Measurements from ENCODE around the gene DDR2. TPM values are rescaled to one million over a fixed set of nuclear protein-coding genes. Genes with fewer than 3 reads are reported as not detected.
"Not testable (repeated sequence)": the region's sequence is repeated elsewhere in the genome, so short reads cannot be mapped to it uniquely, and the experiment has no call there.

The DDR2 gene
- 0.25 TPM for total RNA-seq (2013)
- under 1 TPM in 1 of 3 donors, not detected in 2; 0.07 TPM for polyA plus RNA-seq
- under 0.01 TPM in 2 replicates for polyA minus RNA-seq
- 0.29 to 5.0 (median 2.2) reads per million in 11 experiments for total RNA-seq

GRCh38 chr1:162632217-162632666, at the start of gene DDR2:
Gene DDR2 (plus strand): TSS chr1:162632464. CDS start chr1:162719064, 86,600 bp downstream.
- WGBS (ENCODE audit: insufficient coverage): 100% methylated on average over 1 of the region's 4 CpGs
- H3K4me3 ChIP-seq (replicated peaks in 1 of 3; ENCODE audit: low read depth in 2 of 3, low read length in 3 of 3): no peak within 1 kb of the TSS
- no peak within 1 kb of the TSS for H2AFZ ChIP-seq (ENCODE audit: insufficient read depth, low read depth, low read length, poor library complexity, severe bottlenecking)
- no peaks in the 10 kb centered on the region for H3K4me1 ChIP-seq (ENCODE audit: control insufficient read depth in 1 of 2, insufficient read depth in 2 of 2, low read length in 2 of 2)
- Mint-ChIP-seq H3K4me1 (no peaks in the 10 kb centered on the region), H3K27ac (no peak within 1 kb of the TSS), H3K9me3 (peaks cover 0 to 1% (median 0%) of the 10 kb centered on the region in 7 donors), H3K36me3 (no peaks in the 10 kb centered on the region), H3K27me3 (ENCODE audit: low read depth in 3 of 3) (peaks cover 0 to 5% (median 2%) of the 10 kb centered on the region in 3 donors), H3K4me3 (no peak within 1 kb of the TSS)
- H3K4me2 ChIP-seq (replicated peaks; ENCODE audit: extremely low read depth, low read length, poor library complexity, severe bottlenecking): no peak within 1 kb of the TSS
- no peaks in the 10 kb centered on the region for H3K79me2 ChIP-seq (ENCODE audit: insufficient read depth, low read length)
- no peaks in the 10 kb centered on the region for H3K36me3 ChIP-seq (replicated peaks in 1 of 2; ENCODE audit: control insufficient read depth in 1 of 2, insufficient read depth in 2 of 2, low read length in 2 of 2)
- TF ChIP-seq, protein P1, sequence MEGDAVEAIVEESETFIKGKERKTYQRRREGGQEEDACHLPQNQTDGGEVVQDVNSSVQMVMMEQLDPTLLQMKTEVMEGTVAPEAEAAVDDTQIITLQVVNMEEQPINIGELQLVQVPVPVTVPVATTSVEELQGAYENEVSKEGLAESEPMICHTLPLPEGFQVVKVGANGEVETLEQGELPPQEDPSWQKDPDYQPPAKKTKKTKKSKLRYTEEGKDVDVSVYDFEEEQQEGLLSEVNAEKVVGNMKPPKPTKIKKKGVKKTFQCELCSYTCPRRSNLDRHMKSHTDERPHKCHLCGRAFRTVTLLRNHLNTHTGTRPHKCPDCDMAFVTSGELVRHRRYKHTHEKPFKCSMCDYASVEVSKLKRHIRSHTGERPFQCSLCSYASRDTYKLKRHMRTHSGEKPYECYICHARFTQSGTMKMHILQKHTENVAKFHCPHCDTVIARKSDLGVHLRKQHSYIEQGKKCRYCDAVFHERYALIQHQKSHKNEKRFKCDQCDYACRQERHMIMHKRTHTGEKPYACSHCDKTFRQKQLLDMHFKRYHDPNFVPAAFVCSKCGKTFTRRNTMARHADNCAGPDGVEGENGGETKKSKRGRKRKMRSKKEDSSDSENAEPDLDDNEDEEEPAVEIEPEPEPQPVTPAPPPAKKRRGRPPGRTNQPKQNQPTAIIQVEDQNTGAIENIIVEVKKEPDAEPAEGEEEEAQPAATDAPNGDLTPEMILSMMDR (IDR thresholded peaks at IDR 0.05): no peak
- no peaks in the 10 kb centered on the region for H3K9me3 ChIP-seq (replicated peaks in 1 of 2; ENCODE audit: control insufficient read depth in 1 of 2, insufficient read depth in 1 of 2, low read length in 2 of 2)
- DNase-seq: no peak
- H4K20me1 ChIP-seq (ENCODE audit: insufficient read depth, low read length): no peaks in the 10 kb centered on the region
- H3K9ac ChIP-seq (ENCODE audit: insufficient read depth, low read length, poor library complexity, severe bottlenecking): no peak within 1 kb of the TSS
- H3K27me3 ChIP-seq (ENCODE audit: control insufficient read depth in 2 of 2, insufficient read depth in 2 of 2, low read length in 2 of 2): no peaks in the 10 kb centered on the region
- intact Hi-C loops (cut with micrococcal nuclease): no loop called here
- no peak within 1 kb of the TSS for H3K27ac ChIP-seq (ENCODE audit: low read depth in 1 of 2, low read length in 2 of 2)

GRCh38 chr1:162582901-162583300, 49.4 kb upstream of the DDR2 start:
- H3K4me3 ChIP-seq (replicated peaks in 1 of 3; ENCODE audit: low read depth in 2 of 3, low read length in 3 of 3); H4K20me1 ChIP-seq (ENCODE audit: insufficient read depth, low read length); DNase-seq; intact Hi-C loops (cut with micrococcal nuclease); H3K4me2 ChIP-seq (replicated peaks; ENCODE audit: extremely low read depth, low read length, poor library complexity, severe bottlenecking); H3K79me2 ChIP-seq (ENCODE audit: insufficient read depth, low read length); H2AFZ ChIP-seq (ENCODE audit: insufficient read depth, low read depth, low read length, poor library complexity, severe bottlenecking); H3K9me3 ChIP-seq (replicated peaks in 1 of 2; ENCODE audit: control insufficient read depth in 1 of 2, insufficient read depth in 1 of 2, low read length in 2 of 2); H3K4me1 ChIP-seq (ENCODE audit: control insufficient read depth in 1 of 2, insufficient read depth in 2 of 2, low read length in 2 of 2); H3K9me3 Mint-ChIP-seq; H3K27ac ChIP-seq (ENCODE audit: low read depth in 1 of 2, low read length in 2 of 2); H3K27me3 ChIP-seq (ENCODE audit: control insufficient read depth in 2 of 2, insufficient read depth in 2 of 2, low read length in 2 of 2); H3K4me3 Mint-ChIP-seq; H3K27me3 Mint-ChIP-seq (ENCODE audit: low read depth in 3 of 3); H3K4me1 Mint-ChIP-seq; H3K9ac ChIP-seq (ENCODE audit: insufficient read depth, low read length, poor library complexity, severe bottlenecking); H3K27ac Mint-ChIP-seq: not testable (repeated sequence)
- peaks cover 14 to 17% of the 10 kb centered on the region in 2 donors for H3K36me3 Mint-ChIP-seq
- WGBS (ENCODE audit: insufficient coverage): 87% methylated on average over 3 of the region's 6 CpGs
- H3K36me3 ChIP-seq (replicated peaks in 1 of 2; ENCODE audit: control insufficient read depth in 1 of 2, insufficient read depth in 2 of 2, low read length in 2 of 2): peaks cover 6 to 18% of the 10 kb centered on the region in 2 donors

- WGBS (ENCODE audit: insufficient coverage): 100% methylated on average over 2 of the region's 4 CpGs
- intact Hi-C loops (cut with micrococcal nuclease): not testable (repeated sequence)
Observed at GRCh38 chr1:162585101-162585500, 47.2 kb upstream of the DDR2 start.

More at GRCh38 chr1:162585101-162585500, 47.2 kb upstream of the DDR2 start:
- not testable (repeated sequence) for H3K27ac ChIP-seq (ENCODE audit: low read depth in 1 of 2, low read length in 2 of 2); DNase-seq; H3K4me1 Mint-ChIP-seq; H3K4me1 ChIP-seq (ENCODE audit: control insufficient read depth in 1 of 2, insufficient read depth in 2 of 2, low read length in 2 of 2); H3K9me3 Mint-ChIP-seq; H3K4me2 ChIP-seq (replicated peaks; ENCODE audit: extremely low read depth, low read length, poor library complexity, severe bottlenecking); H3K9me3 ChIP-seq (replicated peaks in 1 of 2; ENCODE audit: control insufficient read depth in 1 of 2, insufficient read depth in 1 of 2, low read length in 2 of 2); H3K79me2 ChIP-seq (ENCODE audit: insufficient read depth, low read length); H3K9ac ChIP-seq (ENCODE audit: insufficient read depth, low read length, poor library complexity, severe bottlenecking); H2AFZ ChIP-seq (ENCODE audit: insufficient read depth, low read depth, low read length, poor library complexity, severe bottlenecking); H3K4me3 ChIP-seq (replicated peaks in 1 of 3; ENCODE audit: low read depth in 2 of 3, low read length in 3 of 3); H3K27me3 Mint-ChIP-seq (ENCODE audit: low read depth in 3 of 3); H4K20me1 ChIP-seq (ENCODE audit: insufficient read depth, low read length); H3K4me3 Mint-ChIP-seq; H3K27me3 ChIP-seq (ENCODE audit: control insufficient read depth in 2 of 2, insufficient read depth in 2 of 2, low read length in 2 of 2)
- Mint-ChIP-seq H3K36me3 (peaks cover 17 to 24% of the 10 kb centered on the region in 2 donors), H3K27ac (peak overlapping the region in 1 of 7 donors; percentile 8)
- H3K36me3 ChIP-seq (replicated peaks in 1 of 2; ENCODE audit: control insufficient read depth in 1 of 2, insufficient read depth in 2 of 2, low read length in 2 of 2): peaks cover 6 to 25% of the 10 kb centered on the region in 2 donors

Measured in CD14-positive monocyte (primary cell).